GM06990 (cell line): Measurements from ENCODE around the gene BTNL8.

ENCODE experiments used
- DNase-seq: peaks from one replicate; pipeline ENCODE4 v3.0.0-alpha.2; 2011; ENCODE audit not compliant: insufficient read length; ENCODE audit errors: extremely low read depth
- H3K27me3 ChIP-seq: replicated peaks from 2 replicates; pipeline ENCODE4 v1.6.0; 2011; ENCODE audit warnings: low read length; ENCODE audit not compliant: control insufficient read depth, insufficient read depth
- H3K36me3 ChIP-seq: 2 replicates; pipeline ENCODE4 v1.5.1; 2011; ENCODE audit warnings: low read length; ENCODE audit not compliant: control insufficient read depth, insufficient read depth
- H3K4me3 ChIP-seq: replicated peaks from 2 replicates; pipeline ENCODE4 v1.5.1; 2011; ENCODE audit warnings: low read depth, mild to moderate bottlenecking, control low read depth, low read length
- CTCF ChIP-seq: IDR thresholded peaks from 2 replicates; pipeline ENCODE4 v1.5.1; 2011; ENCODE audit warnings: low read length, control low read depth, mild to moderate bottlenecking, inconsistent platforms; ENCODE audit not compliant: insufficient read depth, poor library complexity, severe bottlenecking

The BTNL8 gene

GRCh38 chr5:180909782-180910181 is 10.8 kb downstream of the BTNL8 start:
- no peak for DNase-seq
- Histone ChIP-seq H3K36me3 (no peaks in the 10 kb centered on the region), H3K27me3 (no peaks in the 10 kb centered on the region), H3K4me3 (no peak overlapping the region)
- TF ChIP-seq CTCF = no peak

- DNase-seq = no peak
- Histone ChIP-seq H3K27me3 (no peaks in the 10 kb centered on the region), H3K36me3 (no peaks in the 10 kb centered on the region), H3K4me3 (no peak overlapping the region)
- TF ChIP-seq CTCF = no peak
Measured at GRCh38 chr5:180910182-180910581, 11.2 kb downstream of the BTNL8 start.

- Histone ChIP-seq H3K4me3 (no peak overlapping the region), H3K27me3 (no peaks in the 10 kb centered on the region), H3K36me3 (no peaks in the 10 kb centered on the region)
- DNase-seq = no peak
- no peak for TF ChIP-seq CTCF
Measured at GRCh38 chr5:180910735-180911134, 11.8 kb downstream of the BTNL8 start.

DNA sequence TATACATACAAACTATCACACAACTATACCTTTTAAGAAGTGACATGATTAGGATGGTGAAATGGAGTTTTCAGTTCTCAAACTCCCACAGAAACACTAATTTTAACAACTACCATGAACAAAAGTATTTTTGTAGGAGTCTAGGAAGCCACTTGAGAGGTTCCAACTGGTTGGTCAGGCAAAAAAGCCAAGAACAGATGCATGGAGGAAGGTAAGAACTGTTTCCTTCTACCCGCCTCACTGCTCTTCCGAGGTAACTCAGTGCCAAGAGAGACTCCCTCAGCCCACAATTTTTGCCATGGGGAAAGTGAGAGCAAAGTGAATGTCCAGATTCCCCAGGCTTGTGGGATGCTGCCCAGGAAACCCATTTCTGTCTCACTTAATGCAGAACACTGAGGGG is 15.7 kb downstream of the BTNL8 start:
- no peak for DNase-seq
- H3K4me3 ChIP-seq = no peak overlapping the region
- H3K36me3 ChIP-seq = no peaks in the 10 kb centered on the region
- no peaks in the 10 kb centered on the region for H3K27me3 ChIP-seq
- no peak for TF ChIP-seq CTCF

DNA sequence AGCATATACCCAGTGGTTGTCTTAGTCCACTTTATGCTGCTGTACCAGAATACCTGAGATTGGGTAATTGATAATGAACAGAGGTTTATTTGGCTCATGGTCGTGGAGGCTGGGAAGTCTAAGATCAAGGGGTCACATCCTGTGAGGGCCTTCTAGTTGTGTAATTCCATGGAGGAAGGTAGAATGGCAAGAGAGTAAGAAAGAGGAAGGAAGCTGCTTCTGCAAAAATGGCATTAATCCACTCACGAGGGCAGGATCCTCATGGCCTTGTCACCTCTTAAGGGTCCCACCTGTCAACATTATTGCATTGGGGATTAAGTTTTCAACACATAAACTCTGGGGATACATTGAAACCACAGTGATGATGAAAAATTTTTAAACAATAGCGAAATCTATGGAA is 17.0 kb downstream of the BTNL8 start:
- no peak for TF ChIP-seq CTCF
- H3K4me3 ChIP-seq = no peak overlapping the region
- no peak for DNase-seq
- no peaks in the 10 kb centered on the region for H3K36me3 ChIP-seq
- no peaks in the 10 kb centered on the region for H3K27me3 ChIP-seq

GRCh38 chr5:180918380-180918779 is 19.4 kb downstream of the BTNL8 start:
- H3K27me3 ChIP-seq = no peaks in the 10 kb centered on the region
- H3K4me3 ChIP-seq = no peak overlapping the region
- H3K36me3 ChIP-seq = no peaks in the 10 kb centered on the region
- no peak for TF ChIP-seq CTCF
- DNase-seq = no peak
